Activated CD4-positive, alpha-beta T cell treated with anti-CD3 and anti-CD28 coated beads, Interleukin-2, amount 50 U/mL, for 48 hours (primary cell): ENCODE measurements around the gene TMA7.

ENCODE experiments used
- DNase-seq, 2 experiments: peaks; one replicate each; pipeline ENCODE4 v3.0.0-alpha.2; 2020

The TMA7 gene

DNA sequence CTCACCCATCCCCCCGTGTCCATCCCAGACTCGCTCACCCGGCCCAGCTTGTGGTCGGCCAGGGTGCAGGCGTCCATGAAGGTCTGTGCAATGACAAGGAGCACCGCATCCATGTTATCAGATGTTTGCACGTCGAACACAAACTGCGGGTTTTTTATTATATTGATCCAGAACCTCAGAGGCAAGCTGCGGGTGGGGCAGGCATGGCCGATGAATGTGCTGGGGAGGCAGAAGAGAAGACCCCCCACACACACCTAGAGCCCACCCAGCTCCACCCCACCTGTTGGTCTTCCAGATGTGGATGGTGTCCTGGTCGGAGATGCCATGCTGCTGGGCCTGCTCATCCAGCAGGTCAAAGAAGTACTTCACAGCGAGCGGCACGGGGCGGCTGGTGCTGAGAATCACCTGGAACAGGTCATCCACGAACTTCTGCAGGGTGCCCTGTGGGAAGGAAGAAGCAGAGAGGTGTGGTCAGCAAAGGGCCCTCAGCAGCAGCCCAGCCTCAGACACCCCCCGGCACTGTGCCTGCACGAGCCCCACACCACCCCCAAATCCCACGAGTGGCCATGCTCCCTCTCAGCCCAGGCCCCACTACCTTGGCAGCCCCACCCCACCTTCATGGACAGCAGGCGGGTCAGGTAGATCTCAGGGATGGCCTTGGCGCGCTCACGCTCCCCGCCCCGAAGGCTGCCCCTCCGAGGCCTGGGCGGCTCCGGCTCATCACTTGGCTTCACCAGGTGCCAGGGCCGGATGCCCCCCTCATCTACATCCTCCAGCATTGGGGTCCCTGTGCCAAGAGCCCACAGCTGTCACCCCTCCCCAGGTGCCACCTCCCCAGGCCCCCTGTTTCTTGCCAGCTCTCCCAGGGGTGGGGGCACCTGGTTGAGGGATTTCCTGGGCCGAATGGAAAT, 30.5 kb upstream of the TMA7 start:
- no peak for DNase-seq

DNA sequence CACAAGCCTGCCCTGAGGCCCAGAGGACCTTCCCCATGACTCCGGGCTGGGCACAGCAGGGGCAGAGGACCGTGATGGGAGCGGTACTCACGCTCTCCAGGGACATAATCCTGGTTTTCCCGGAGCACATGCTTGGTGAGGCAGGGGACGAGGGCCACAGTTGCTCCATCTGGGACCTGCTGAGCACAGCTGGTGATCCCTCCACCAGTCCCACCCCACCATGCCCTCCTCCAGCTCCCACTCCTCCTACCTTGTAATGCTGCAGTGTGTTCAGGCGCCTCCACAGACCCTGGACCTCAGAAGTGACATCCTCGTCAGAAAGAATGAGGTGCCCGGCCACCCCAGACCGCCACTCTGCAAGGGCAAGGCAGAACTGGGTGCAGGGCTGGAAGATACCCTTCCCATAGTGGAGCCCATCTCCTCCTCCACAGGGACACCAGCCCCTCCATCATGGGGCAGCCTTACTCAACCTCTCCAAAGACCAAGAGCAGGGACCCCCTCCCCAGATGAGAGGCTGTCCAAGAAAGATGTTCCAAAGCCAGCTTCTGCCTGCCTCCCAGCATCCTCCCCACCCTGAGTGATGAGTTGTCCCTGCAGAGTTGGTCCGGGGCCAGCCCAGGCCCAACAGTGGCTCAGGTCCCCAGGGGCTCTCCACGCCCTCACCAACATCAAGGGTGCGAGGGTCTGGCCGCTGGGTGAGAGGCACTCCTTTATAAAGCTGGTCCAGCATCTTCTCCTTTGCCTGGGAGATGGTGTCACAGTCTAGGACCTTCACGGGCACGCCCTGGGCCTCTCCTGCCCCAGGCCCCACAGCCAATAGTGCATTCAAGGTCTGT, 29.6 kb upstream of the TMA7 start:
- DNase-seq = no peak

DNA sequence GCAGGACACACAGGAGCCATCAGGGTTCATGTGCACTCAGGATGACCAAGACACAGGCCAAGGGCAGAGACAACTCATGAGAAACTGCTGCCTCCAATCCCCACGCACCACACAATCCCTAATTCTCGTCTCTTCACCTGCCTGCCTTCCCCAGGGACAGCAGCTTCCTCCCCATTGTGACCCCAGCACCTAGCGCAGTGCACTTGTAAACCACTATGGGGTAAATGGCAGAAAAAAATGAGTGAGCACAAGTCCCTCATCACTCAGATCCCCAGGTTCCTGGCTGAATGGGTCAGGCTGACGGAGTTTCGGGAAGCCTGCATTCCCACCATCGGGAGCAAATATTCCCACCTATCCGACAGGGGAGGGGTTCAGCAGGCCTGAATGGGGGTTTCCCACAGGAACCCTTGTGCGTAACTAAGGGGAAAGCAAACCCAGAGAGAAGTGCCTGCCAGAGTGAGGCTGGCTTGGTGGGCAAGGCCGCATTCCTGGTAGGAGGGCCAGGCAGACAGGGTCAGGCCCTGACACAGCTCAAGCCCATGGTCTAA, 28.9 kb upstream of the TMA7 start:
- DNase-seq = no peak

DNA sequence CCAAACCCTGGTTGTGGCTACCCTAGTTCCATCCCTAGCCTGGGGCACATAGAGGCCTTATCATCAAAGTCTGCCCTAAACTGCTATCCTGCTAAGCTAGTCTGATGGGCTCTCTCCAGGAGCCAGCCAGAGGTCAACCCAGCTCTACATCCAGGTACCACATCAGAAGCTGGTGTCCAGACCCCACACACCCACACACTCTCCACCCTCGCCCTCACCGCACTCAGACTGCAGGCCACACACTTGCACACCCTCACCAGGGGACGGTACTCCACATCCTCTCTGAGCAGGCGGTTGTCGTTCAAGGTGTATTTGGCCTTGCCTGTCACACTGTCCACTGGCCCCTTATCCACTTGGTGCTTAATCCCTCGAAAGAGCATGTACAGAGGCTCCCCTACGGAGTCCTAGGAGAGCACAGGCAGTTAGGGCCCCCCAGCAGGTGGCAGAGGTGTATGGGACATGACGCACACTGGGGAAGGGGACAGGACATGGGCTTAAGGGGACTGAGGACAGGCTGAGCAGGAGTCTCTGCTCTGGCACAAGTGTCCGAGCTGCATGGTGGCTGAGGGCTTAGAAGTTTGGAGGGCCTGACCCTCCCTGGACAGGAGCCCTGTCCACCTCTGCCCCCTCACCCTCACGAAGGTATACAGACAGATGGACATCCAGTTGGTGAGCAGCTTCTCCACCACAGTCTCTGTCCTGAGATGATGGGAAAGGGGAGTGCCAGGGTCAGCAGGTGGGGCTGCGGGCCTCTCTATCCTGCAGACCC, 28.3 kb upstream of the TMA7 start:
- DNase-seq = no peak

DNA sequence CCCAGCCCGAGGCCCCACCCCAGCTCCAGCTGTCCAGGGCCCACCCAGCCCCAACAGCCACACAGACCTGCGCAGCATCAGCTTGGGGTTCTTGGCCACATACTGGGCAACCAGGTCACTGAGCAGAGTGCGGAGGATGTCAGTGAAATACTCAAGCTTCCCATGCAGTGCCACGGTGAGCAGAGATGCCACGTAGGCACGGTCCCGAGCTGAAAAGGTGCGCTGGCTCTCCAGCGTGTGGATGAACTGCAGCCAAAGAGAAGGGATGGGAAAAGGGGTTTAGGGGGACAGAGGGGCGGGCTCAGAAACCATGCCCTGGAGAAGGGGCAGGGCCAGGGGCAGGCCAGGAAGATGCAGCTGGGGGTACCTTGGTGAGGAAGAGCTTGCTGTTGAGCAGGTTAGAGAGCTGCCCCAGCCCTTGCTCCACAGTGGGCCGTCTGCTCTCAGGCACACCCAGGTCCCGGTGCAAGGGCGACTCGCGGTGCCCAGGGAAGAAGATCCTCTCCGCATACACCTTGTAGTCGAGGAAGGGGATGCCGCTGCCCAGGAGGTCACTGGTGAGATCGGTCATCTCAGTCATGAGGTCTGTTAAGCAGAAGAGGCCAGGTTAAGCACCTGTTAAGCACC, 27.6 kb upstream of the TMA7 start:
- DNase-seq = no peak

DNA sequence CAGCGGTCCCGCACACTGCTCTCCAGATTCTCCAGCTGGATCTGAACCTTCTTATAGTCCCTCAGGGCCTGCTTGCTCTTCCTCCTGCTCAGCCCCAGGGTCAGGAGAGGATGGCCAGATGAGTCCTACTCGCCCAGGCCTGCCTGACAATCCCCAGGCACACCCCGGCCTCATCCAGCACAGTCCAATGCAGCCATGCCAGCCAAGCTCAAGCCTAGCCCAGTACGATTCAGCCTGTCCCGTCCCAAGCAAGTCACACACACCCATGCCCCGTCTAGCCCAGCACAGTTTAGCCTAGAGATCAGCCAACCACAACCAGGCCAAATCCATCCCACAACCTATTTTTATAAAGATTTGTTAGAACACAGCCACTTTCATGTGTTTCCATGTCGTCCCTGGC, 27.0 kb upstream of the TMA7 start:
- no peak for DNase-seq

DNA sequence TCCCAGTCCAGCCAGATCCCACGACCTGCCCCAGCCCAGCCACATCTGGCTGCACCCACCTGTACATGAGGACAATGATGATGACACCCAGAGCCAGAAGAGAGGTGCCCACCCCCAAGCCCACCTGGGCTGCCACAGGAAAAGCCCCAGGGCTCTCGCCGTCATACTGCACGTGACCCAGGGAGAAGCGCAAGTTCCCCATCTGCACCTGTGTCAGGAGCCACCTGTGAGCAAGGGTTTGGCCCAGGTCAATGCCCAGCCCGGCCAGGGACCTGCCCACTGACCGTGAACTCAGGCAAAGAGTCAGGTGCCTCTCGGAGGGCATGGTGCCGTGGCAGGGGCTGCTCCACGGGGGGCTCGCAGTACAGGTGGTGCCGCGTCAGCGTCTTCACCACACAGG, 26.4 kb upstream of the TMA7 start:
- DNase-seq = no peak

DNA sequence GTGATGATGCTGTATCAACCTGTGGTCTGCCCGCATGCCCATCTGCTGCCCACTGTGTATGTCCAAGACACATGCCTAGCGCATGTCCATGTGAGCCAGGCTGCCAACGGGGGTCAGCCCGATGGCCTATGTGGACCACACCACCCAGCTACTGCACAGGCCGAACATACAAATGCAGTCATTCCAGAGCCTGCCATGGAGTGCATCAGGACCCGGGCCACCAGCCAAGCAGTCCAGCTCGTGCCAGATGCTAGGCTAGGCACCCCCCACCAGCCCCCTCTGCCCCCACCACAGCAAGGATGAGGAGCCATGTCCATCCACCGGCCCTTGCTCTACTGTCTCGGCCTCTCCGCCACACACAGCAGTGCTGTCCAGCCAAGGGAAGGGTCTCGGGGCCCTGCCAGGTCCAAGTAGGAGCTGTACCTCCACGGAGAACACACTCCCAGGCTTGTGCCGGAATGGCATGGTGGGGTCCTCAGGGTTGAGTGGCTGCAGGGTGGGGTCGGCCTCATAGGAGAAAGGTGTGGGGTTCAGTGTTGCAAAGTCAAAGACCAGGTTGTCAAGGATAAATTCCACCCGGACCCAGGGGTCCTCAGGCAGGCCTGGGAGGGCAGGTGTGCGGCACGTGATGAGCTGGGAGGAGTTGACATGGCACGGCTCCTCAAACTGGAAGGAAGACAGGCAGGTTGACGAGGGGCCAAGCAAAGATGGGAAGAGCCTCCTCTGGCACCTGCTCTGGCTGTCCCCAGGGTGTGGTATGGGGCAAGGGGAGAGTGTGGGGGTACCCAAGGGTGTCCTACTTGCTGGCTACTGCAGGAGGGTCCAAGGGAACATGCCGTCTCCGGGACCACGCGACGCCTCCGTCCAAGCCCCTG, 25.4 kb upstream of the TMA7 start:
- DNase-seq = no peak

DNA sequence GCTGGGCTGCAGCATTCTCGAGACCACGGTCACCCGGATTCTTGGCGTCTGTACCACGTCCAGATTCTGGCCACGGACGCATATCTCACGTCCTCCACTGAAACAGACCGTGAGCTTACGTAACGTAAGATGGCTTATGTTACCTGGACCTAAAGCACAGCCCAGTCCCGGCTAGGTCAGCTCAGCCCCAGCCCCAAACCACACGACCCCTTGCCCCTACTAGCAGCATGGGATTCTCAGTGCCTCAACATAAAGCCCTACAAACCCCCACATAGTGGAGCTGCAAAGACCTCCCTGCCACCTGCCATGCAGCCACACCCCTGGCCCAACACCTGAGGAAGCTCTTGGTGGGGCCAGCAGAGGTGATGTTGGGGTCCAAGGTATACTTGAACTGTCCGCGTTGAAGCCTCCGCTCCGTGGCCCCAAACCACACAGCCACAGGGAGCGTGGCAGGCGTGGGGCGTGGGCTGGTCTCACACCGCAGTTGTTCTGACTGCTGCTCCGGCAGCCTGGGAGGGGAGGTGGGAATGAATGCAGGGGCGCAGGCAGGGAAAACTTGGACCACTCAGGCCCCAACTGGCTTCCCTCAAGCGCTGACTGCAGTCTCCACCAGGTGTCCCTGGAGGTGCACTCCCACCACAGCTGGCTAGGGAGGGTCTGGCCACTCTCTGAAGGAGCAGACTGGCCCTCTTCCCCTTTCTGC, 24.7 kb upstream of the TMA7 start:
- no peak for DNase-seq

DNA sequence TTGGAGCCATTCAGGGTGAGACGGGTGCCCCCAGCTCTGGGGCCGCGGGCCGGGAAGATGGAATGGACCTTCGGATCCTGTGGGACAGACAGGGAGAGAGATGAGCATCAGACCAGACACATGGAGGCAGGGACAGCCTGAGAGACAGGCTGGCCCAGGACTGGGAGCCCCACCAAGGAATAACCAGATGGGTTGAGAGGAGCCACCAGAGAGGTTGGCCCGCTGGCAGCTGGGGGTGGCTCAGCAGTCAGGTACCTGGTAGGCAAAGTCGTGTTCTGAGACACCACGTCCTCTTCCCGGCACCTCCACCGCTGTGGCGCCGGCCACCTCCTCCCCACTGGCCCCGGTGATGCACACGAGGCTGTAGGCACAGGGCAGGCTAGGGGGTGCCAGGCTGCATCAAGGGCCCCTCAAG, 24.0 kb upstream of the TMA7 start:
- DNase-seq = no peak

DNA sequence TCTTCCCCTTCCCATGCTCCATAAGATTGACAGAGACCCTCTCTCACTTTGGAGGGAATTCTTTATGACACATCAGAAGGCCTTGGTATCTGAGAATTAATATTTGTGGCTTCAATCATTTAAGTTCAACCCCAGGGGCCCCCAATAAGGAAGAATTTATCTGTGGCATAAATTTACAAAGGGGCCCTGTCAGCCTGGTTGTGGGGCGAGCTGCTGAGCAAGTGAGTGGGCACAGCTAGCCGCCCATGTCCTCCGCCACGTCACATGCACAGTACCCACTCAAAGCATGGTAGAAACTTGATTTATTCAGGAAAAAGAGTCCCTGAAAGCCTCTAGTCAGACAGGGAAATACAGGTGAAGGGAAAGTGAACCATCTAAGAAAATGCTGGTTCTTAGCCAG, 23.5 kb upstream of the TMA7 start:
- DNase-seq = no peak

DNA sequence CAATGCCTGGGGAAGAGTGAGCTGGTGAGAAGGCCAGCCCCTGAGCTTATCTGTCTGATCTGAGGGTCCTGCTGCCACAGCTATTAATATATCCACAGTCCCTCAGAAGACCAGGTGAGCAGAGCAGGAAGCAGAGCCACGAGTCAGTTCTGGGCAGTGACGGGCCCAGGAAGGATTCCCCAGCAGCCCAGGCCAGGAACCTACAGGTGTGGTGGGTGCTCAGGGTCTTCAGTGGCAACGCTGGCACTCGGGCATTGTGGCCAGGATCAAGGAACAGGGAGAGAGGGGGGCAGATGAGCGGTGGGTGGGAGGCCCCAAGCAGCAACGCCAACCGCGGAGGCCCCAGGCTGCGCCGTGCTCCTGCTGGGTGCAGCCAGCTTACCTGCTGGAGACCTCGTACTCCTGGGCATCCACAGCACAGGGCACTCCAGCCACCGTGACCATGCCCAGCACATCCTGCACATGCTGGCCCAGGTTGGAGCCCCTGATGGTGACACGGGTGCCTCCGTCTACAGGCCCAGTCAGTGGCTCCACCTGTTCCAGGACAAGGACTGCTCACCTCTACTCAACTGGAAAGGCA, 22.4 kb upstream of the TMA7 start:
- no peak for DNase-seq

DNA sequence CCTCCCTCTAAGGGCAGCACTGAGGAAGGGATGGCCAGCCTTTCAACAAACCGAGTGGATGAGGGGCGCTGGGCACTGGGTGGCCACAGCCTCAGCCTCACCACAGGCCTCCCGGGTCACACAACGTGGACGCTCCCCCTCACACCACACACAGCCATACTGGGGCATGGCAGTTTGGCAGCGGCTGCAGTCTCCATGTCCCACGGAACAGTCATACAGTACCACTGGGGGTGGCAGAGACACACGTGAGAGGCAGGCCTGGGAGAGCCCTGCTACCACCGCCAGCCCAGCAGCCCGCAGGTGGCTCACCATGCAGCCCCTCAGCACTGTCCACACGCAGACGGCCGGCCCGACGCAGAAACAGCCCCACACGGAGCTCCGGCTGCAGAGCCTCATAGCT, 21.9 kb upstream of the TMA7 start:
- no peak for DNase-seq

DNA sequence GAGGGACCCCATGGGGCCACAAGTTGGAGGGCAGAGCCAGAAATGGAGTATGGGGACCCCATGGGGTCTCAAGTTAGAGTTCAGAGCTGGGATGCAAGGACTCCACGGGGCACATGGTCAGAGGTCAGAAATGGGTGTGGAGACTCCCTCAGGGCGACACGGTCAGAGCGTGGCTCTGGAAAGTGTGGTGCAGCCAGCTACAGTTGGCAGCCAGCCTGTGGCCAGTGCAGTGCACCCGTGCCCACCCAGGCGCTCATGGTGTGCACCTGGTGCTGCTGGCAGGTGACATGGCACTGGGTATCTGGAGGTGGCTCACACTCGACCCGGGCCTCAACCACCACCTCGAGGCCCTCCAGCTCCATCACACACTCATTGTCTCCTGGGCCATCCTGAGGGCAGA, 21.4 kb upstream of the TMA7 start:
- no peak for DNase-seq

DNA sequence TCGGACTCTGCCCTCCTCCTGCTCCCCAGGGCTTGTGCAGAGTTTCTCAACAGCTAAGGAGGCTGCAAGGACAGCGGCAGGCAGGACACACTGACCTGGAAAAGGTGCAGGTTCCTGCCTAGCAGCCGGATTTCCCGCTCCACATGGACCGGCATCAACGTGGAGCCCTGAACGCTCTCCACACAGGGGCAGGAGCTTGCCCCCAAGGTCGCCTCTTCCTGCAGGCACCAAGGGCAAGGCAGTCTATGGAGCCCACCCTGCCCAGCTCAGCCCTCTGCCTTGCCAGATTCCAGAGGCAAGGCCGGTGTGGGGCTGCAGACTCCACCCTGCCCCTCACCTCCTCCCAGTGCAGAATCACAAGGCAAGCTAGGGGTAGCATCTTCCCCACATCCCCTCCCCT, 20.9 kb upstream of the TMA7 start:
- no peak for DNase-seq

DNA sequence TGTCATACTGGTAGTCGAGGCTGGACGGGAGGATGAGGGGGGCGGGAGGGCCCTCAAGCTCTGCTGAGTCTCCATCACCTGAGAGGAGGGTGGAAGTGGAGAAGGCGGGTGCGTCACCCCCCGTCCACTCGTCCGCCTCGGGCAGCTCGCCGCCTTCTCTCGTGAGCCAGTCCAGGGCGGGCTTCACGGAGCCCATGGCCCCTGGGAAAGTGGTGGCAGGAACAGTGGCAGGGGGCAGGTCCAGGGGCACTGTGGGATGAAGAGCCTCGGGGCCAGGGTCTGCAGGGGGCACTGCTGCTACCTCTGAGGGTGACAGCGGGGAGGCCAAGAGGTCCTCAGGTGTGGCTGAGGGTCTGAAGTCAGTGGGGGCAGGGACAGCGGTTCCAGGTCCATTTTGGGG, 20.5 kb upstream of the TMA7 start:
- DNase-seq = no peak

DNA sequence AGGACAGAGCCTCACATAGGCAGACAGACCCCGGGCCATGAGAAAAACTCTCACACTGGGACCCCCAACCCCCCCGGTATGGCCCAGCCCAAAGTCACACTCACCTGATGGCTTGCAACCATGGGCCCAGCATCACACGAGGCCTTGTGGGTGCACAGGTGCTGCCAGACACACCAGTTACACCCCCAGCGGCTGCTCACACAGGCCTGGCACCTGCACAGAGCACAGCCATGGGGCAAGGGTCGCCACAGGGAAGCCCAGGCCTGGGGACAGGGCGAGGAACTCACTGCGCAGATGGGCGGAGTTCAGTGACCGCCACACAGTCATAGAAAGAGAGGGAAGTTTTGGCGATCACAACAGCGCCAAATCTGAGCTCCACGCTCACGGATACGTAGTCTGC, 19.5 kb upstream of the TMA7 start:
- DNase-seq = no peak

DNA sequence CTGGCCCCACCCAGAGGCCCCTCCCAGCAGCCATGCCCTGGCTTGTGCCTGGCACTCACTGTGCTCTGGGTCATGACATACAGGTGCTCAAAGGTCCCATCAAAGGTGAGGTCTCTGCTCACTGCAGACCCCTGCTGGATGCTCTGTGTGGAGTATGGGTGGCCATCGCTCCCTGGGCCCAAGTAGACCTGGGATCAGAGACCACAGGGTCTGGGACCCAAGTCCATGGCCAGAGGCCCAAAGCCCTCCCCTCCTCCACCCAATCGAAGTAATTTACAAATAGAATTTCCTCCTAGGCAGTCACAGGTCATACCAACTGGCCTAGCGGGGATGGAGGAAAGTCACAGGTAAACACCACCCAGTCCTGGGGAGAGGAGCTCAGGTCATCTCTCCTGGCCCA, 17.8 kb upstream of the TMA7 start:
- no peak for DNase-seq

DNA sequence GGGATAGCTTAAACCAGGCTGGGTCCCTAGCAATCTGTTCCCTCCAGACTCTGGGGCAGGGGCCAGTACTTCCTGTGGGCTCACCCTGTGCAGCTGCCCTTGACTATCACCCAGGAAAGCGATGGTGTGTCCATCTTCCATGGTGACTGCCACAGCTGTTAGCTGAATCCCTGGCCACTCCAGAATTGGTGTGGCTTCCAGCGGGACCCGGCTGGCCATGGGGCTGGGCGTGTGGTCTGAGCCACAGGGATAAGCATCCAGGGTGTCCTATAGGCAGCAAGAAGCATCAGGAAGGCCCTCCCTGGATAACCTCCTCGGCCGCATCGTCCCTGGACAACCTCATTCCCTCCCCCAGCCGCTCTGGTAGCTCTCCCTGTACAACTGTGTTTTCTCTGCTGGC, 17.4 kb upstream of the TMA7 start:
- DNase-seq = no peak

DNA sequence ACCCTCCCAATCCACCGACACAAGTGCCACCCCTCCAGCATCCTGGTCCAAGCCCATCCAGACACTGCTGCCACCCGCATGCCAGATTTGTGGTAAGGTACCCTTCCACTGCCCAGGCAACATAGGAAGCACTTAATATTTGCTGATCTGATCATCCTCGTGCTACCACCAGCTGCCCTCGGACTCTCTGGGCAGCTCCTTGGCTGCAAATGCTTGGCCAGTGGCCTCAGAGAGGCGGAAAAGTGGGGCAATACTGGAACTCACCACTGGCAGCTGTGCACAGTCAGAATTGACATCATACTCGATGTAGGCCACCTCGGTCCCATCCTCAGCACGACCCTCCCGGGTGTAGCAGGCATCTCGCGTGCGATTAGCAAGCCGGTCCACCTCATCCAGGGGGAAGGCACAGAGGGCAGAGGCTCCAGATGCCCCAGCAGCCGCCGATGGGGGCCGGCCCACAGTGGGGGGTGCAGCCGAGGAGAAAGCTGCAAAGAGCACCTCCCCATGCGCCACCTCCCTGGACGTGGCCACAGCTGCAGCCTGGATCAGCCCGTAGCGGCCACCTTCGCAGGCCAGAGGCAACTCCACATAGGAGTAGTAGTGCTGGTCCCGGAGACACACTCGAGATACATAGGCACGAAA, 16.7 kb upstream of the TMA7 start:
- DNase-seq = no peak
